DMS153 treated with DMSO at 0.1 percent for 48 hours (cell line): ENCODE data around the gene ST14.

Experiments
- DNase-seq: peaks from one replicate; lab custom pipeline; 2025; ENCODE audit not compliant: unreplicated experiment; lab: John Stamatoyannopoulos, UW

ST14 gene

DNA sequence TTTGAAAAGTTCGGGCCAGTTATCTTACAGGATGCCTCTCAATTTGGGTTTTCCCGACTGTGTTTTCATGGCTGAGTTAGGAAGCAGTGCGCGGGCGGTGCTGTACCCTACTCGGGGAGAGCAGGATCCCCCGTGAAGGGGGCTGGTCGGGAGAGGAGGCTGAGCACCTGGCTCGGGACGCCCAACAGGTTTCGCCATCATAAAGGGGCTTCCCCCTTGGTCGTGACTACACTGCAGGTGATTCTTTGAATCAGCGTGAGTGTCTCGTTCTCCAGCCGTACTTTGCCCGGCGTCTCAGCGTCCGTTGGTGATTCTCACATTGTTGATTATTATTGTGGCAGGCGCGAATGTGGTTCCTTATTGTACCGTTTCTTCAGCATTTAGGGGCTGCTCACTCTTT lies 46.6 kb downstream of the ST14 start:
- no peak for DNase-seq

DNA sequence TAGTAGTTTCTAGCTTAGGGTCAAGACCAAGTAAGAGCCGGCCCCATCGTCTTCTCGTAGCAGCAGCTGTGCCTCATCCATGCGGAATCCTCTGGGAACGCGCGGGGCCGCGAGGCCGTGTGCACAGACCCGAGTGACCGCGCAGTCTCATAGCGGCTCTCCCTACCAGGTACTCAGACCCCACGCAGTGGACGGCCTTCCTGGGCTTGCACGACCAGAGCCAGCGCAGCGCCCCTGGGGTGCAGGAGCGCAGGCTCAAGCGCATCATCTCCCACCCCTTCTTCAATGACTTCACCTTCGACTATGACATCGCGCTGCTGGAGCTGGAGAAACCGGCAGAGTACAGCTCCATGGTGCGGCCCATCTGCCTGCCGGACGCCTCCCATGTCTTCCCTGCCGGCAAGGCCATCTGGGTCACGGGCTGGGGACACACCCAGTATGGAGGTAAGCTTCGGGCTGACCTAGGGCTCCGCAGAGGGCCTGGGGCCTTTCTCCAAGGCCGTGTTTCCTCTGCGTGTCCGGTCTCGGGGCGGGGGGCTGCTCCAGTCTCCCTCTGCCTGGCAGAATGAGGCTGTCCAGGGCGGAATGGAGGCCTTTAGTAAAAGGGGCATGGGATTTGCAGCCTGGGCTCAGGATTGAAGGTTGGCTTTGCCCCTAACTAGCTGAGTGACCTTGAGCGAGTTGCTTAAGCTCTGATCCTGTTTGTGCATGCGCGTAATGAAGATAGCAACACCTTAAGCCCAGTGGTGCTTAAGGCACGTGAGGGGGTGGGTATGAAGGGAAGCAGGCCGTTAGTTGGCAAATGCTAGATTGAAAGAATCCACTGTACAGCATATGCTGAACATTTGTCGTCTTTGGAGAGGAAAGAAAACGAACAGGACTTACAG lies 48.9 kb downstream of the ST14 start:
- no peak for DNase-seq

DNA sequence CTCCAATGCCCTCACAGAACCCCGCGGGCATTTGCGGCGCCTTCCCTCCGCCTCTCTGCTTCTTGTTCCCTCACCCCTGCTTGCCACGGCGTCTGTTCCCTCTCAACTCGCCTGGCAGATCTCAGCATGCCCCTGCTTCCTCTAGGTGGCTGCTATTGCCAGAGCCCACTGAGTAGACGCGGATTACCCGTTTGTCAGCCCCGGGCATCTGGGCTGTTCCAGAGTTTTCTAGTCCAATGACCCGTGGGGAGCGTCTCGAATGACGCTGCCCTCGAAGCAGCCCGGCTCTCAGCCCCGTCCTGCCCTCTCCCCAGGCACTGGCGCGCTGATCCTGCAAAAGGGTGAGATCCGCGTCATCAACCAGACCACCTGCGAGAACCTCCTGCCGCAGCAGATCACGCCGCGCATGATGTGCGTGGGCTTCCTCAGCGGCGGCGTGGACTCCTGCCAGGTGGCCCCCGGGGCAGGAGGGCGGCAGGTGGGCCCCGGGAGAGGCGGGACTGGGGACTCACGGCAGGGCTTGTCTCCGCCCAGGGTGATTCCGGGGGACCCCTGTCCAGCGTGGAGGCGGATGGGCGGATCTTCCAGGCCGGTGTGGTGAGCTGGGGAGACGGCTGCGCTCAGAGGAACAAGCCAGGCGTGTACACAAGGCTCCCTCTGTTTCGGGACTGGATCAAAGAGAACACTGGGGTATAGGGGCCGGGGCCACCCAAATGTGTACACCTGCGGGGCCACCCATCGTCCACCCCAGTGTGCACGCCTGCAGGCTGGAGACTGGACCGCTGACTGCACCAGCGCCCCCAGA lies 49.7 kb downstream of the ST14 start:
- DNase-seq, result no peak

DNA sequence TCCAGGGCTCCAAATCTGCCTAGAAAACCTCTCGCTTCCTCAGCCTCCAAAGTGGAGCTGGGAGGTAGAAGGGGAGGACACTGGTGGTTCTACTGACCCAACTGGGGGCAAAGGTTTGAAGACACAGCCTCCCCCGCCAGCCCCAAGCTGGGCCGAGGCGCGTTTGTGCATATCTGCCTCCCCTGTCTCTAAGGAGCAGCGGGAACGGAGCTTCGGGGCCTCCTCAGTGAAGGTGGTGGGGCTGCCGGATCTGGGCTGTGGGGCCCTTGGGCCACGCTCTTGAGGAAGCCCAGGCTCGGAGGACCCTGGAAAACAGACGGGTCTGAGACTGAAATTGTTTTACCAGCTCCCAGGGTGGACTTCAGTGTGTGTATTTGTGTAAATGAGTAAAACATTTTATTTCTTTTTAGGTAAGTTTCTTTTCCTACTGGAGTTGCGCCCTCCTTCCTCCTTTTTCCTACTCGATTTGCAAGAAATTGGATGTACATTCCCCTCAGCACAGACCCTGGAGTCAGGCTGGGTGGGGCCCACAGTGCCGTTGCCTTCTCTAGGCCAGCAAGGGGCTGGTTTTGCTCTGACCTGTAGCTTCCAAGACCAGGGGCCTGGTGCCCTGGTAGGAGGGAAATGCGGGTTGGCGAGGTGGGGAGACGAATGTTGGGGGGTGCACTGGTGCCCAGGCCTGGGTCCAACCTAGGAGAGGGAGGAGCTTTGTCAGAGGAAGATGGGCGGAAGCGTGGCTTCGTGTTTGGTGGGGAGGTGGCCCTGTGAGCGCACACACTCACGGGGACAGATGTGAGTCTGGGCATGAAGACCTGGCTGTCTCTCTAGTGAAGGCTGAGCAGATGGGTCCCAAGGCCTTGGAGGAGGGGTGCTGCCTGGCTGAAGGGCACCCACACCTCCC lies 50.6 kb downstream of the ST14 start:
- DNase-seq, result no peak

DNA sequence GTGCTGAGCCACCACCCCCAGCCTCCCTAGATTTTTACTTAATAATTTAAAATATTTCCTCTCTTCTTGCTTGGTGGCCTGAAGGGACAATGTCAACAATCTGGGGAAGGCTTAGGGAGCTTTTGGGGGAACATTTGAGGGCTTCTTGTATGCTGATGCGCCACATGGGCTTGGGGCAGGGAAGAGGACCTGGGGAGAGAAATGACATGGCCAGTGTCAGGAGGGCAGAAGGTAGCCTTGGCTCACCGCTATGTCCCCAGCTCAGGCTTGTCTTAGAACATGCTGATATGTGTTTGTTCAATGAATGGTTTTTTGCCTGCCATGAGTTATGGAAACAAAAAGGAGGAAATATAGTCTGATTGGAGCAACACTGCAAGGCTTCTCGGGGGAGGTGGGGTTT lies 51.6 kb downstream of the ST14 start:
- no peak for DNase-seq

DNA sequence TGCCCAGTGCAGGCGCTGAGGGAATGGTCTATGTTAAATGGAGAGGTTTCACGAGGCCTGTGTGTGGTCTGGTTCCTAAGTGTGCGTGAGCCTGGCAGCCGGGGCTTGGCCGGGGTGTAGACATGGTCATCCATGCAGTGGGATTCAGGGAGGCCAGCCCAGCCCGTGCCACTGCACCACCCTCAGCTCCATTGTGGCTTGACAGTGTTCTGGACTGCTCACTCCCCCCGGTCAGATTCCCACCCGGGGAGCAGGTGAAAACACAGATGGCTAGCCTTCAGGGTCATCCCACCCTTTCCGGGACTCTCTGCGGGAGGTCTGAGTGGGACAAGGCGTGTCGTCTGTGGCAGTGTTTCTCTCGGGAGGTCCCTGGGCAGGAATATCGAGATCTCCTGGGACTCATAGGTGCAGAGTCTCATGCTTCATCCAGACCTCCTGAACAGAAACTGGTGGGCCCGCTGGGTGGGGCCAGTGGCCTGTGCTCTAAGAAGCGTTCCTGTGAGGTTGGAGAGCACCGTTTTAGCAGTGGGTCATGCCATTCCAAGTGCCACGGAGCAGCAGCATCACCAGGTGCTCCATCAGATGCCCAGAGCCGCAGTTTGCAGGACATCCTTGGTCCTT lies 52.3 kb downstream of the ST14 start:
- DNase-seq, result no peak

DNA sequence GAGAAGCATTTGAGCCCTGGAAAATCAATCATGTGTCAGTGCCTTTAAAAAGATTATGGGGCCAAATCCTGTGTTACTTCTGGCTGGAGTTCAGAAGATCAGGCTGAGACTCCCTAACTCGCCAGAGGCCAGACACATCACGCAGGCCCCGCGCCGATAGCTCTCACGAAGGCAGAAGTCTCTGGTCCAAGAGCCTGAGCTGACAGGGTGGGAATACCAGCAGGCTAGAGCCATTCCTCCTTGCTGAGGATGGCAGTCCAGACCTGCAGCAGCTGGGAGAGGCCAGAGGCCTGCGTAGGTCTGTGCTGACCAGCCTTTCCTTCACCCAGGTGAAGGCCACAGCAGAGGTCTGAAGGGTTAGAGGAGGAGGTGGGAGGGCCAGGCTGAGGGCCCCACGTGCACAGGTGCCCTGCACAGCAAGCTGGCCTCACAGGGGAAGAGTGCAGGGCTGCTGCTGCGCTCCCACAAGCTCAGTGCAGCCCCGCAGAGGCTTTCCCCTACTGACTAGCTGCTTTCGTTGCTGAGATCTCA lies 52.9 kb downstream of the ST14 start:
- no peak for DNase-seq

GRCh38 chr11:130213143-130213978 lies 53.8 kb downstream of the ST14 start:
- DNase-seq, result no peak

DNA sequence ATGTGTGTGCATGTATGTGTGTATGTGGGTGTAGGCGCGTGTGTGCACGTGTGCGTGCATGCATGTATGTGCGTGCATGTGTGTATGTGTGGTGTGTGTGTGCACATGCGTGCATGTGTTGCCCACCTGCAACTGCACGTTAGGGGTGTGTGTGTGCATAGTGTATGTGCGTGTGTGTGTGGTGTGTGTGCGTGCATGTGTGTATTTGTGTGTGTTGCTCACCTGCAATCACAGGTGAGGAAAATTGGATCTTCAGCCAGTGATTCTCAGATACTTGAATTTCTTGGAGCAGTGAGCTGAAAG lies 54.3 kb downstream of the ST14 start:
- no peak for DNase-seq

GRCh38 chr11:130214861-130215530 lies 55.4 kb downstream of the ST14 start:
- DNase-seq, result no peak

- DNase-seq, result no peak
Observed at GRCh38 chr11:130215531-130216220, 56.1 kb downstream of the ST14 start.

- DNase-seq, result no peak
Observed at GRCh38 chr11:130216221-130216550, 56.6 kb downstream of the ST14 start.

DNA sequence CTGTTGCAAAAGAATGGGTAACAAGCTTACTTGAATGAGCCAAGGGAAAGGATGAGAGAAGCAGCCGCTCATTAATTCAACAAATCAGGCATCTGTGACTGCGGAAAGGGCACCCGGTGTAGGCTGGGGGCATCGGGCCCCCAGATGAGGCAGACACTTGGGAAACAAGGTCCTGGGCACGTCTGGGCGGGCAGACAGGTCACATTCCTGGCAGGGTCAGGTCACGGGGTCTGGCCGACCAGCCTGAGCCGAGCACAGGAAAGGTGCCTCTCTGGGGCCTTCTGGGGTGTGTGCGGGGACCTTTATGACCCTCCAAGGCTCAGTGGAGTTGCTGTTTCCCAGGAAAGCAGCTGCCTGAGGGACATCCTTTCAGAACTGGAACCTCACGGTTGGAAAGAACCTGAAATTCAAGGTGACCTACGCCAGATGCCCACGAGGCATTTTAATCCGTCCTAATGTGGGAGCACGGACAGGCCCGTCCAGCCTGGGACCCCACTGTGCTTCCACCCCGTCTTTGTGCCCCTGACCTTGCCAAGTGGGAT lies 57.1 kb downstream of the ST14 start:
- DNase-seq, result no peak

DNA sequence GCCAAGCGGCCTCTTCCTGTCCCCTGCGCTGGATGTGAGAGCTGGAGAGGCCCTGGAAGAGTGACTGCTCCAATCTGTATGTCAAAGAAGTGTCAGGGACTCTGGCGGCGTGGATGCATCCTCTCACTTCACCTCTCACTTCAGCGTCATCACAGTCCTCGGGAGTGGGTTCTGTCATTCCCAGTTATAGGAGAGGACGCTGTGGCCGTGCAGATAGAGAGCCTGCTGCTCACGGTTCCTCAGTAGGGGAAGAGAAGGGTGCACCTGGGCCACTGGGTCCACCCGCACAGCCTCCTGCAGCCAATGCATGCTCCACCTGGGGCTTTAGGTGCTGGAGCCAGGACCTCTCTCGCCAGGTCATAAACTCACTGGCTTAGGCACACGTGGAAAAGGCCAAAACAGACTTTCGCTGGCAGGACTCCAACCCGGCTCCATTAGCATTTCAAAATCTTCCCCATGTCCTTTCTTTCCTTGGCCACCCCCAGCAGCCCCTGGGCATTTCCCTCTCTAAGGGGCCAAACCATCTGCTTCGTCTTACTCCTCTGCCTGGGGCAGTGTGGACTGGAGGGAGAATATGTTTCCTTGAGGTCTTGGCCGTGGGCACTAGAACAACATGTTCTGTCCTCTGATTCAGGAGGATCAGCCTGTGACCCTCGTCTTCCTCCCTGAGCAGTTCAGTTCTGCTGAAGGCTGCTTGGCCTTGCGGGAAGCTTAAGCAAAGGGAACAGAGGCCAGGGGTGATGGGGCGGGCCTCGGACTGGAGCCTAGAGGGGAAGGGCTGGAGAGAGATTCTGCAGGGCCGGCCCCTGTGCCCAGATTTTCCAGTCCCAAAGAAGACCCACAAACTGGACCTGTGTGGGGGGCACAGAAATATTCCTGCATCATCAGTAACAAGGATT lies 57.8 kb downstream of the ST14 start:
- no peak for DNase-seq

DNA sequence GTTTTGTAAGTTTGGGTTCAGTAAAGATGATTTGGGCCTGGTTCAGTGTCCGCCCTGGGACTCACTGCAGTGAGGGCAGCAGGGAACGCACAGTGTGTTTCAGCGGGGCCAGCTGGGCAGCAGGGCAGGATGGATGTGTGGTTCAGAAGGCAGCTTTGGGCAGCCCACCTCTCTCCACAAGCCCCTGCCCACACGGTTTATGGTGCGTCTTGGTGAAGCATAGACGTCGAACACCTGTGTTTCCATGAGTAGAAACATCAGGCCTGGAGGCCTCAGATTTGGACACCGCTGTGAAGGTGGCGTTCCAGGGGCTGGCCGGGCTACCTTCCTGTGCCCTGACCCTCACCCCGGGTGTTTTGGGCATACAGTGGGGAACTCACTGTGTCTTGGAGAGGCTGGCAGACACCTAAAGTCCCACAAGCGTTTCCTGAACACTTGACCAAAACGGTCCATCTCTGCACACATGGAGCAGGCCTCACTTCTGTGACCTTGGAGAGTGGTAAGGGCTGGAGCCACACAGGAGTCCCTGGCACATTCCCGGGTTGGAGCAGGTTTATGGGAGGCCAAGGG lies 59.0 kb downstream of the ST14 start:
- DNase-seq, result no peak

- no peak for DNase-seq
Observed at GRCh38 chr11:130219148-130219547, 59.6 kb downstream of the ST14 start.

- DNase-seq, result no peak
Observed at GRCh38 chr11:130220311-130221035, 60.9 kb downstream of the ST14 start.
